Dedifferentiated amniotic fluid mesenchymal stem cell (primary cell): Measurements from ENCODE around the gene AP3S2.
"Not testable (repeated sequence)": the region's sequence is repeated elsewhere in the genome, so short reads cannot be mapped to it uniquely, and the experiment has no call there.

Source experiments
- DNase-seq: peaks from one replicate; pipeline ENCODE4 v3.0.0-alpha.2; 2016; ENCODE audit errors: extremely low spot score

AP3S2 gene

DNA sequence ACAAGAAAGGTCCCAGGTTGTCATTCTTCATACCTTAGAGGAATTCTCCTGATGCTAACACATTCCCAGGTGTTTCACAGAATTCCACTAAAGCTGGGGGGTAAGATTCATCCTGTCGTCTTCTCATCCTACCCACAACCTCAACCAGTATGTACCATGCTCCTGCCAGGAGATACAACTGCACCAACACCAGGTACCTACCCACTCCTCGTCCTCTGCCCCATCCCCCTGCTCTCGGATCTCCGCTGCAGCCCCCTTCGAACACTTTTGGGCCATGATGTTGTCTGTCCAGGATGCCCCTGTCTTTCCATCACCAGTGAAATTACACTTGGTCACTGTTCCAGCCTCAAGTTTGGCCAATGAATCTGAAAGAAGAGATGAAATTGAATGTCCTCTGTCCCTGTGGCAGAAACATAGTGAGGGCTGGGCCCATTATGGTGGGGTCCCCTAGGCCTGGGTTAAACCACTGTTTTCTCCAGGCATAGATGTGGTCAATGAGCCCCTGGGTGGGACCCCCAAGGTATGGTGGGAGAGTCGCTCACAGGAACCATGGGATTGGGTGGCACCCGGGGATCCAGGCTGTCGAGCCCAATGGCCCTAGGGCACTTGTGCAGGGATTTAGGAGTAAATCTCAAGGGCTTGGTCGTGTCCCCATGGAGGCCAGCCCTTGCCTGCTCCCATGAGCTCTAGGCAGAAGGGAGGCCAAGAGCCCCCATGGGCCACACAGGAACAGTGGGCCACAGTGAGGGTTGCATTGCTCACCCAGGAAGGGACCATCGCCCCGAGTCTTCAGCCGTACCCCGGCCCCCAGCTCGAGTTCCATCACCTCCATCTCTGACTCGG, 9.4 kb upstream of the AP3S2 start:
- no peak for DNase-seq

DNA sequence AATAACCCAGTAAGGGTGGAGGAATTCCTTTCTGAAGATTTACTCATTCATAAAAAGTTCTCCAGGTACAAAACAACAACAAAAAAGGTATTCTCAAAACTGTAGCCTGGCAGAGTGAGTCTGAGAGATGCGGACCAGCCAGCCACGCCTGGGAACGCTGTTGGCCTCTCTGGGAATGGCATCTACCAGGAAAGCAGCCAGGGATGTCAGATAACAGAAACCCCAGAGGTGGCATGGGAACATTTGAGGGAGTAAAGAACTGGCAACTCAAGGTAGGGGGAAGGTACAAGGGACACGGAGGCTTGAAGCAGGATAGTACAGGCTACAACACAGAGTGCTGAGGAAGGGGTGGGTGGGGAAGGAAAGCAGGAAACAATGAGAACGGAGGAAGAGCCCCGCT, 7.1 kb upstream of the AP3S2 start:
- DNase-seq: no peak

DNA sequence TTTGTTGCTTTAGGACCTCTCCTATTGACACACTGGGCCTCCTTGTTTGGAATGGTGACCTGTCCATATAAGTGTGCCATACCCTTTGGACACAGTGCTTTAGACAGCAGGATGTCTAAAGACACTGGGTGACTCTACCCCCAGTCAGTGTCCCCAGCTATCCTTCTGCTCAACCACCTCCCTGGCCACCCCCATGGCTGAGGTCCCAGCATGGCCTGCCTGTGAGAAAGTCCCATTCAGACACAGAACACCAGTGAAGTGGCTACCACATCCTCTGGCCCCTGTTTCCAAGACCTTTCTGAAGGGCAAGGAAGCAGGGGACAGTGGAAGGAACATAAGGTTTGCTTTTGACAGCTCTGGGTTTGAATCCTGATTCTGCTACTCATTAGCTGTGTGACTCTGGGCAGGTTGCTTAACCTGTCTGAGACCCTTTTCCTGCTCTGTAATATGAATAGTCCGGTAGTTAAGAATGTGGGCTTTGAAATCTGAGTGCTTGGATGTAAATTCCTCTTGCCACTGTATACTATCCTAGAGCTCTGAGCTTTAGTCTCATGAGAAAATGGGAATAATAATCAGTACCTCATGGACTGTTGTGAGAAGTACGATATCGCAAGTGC, 6.3 kb upstream of the AP3S2 start:
- DNase-seq: no peak

DNA sequence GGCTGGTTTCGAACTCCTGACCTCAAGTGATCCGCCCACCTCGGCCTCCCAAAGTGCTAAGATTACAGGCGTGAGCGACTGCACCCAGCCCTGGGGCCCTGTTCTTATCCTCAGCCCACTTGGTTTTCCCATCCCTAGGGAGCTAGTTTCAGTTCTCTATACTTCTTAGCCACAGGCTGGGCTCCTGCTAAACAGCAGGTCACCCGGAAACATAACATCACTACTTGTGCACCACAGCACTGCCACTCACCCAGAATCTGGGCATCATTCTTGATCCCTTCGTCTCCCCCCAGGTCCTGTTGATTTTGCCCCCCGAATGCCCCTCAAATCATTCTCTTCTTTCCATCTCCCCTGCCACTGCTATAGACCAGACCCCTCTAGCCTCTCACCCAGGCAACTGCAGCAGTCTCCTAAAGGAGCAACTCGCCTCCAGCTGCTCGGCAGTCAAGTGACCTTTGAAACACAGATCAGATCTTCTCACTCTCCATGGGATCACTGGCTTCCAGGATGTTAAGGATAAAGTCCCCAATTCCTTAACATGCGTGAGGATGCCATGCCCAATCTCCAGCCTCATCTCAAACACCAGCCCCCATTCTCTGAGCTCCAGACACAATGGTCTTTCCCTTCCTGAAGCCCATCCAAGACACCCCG, 5.6 kb upstream of the AP3S2 start:
- DNase-seq: no peak

DNA sequence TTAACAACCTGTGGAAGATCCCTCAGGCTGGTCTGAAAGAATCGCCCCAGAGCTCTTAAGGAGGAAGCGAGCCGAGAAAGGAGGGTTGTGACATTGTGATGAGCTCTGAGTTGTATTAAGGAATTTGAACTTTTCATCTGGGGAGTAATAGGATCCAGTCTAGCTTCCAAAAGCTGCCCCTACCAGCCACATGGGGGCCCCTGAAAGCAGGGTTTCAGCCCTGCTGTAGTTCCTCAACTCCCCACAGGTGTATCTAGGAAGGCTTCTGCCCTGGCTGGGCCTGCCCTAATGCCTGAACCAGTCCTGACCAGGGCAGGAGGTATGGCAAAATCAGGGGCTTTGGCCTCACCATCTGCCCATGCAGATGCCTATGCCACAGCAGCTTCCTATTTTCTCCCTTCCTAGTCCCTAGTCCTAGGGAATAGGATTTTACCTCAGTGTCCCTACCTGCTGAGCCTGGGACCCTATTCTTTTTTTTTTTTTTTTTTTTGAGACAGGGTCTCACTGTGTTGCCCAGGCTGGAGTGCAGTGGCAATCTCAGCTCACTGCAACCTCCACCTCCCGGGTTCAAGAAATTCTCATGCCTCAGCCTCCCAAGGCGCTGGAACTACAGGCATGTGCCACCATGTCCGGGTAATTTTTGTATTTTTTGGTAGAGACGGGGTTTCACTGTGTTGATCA, 5.0 kb upstream of the AP3S2 start:
- no peak for DNase-seq

DNA sequence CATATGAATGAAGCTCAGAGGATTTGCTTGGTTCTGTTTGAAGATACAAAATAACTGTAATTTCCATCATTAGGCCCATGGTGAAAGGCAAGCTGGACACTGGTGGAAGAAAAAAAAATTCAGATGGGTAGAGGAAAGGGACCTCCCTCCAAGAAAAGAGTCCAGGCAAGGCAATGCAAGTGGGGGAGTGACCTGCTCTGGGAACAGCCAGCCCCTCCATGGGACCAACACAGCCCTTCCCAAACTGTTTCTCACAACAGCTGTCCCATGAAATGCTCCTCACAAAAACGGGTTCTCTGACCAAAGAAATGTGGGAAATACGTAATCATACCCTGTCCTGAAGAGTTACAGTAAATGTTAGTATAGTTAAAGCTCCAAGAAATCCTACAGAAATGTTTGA, 4.4 kb upstream of the AP3S2 start:
- no peak for DNase-seq

DNA sequence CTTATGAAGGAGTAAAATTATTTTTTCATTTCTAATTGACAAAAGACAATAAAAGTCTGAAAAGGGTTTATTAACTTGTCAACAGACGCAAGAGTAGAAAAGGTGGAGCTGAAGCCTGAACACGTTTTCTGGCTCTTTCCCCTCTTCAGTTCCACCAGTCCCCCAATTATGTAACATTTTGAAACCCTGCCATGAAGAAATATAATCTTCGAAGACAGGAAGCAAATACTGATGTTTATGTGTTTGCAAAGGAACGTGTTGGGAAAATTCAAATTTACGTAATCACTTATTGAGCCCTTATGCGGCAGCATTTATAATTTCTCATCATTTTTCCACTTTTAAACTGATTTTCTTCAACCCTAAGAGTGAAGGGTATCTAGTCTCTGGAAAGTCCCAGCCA, 767 bp downstream of the AP3S2 start:
- no peak for DNase-seq

DNA sequence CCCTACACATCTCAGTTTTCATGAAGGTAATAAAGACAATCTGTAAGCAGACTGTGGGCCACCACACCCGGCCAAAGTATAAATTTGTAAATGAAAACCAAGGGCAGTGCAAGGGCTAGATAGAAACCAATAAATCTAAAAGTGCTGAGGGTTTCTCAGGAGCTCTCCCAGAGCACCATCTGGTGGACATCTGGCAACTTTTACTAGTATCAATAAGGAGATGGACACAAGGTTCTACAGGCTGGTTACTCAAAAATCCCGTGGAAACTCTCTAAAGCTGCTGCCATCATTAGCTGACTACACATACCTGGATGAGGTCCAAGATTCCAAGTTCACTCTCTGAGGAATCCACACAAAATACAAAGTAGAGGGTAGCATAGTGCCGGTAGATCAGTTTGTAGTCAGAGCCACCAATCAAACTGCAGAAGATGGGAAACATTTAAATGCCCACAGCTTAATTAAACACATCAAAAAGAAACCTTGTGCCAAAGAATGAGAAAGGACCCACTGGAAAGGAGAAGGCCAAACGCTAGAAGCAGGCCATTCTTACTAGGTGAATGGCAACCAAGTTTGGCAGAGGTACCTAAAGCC, 5.5 kb downstream of the AP3S2 start:
- DNase-seq: peak; percentile 61

DNA sequence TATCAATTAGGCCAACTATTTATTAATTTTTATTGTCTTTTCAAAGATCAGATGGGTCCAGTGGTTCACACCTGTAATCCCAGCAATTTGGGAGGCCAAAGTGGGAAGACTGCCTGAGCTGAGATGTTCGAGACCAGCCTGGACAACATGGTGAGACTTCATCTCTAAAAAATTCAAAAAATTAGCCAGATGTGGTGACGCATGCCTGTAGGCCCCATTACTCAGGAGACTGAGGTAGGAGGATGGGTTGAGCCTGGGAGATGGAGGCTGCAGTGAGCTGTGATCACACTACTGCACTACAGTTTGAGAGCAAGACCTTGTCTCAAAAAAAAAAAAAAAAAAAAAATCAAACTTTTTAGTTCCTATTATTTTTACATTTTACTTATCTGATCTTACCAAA, 8.2 kb downstream of the AP3S2 start:
- DNase-seq: no peak

DNA sequence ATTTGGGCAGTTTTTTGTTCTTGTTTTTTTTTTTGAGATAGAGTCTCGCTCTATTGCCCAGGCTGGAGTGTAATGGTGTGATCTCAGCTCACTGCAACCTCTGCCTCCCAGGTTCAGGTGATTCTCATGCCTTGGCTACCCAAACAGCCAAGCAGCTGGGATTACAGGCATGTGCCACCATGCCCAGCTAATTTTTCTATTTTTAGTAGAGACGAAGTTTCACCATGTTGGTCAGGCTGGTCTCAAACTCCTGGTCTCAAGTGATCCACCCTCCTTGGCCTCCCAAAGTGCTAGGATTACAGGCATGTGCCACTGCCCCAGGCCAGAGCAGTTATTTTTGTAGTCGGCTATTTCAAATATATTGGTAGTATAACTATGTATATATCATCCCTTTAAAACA, 8.6 kb downstream of the AP3S2 start:
- DNase-seq: not testable (repeated sequence)

DNA sequence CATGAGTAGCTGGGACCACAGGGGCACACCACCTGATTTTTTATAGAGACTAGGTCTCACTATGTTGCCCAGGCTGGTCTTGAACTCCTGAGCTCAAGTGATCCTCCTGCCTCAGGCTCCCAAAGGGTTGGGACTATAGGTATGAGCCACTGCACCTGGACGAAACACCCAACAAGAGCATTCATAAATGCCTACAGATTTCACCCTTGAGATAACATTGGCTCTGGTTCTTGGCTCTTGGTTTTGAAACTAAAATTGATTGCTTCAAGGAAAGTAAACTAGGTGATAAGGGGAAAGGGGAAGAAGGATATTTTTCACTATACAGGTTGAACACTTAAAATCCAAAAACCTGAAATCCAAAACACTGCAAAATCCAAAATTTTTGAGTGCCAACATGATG, 10.3 kb downstream of the AP3S2 start:
- DNase-seq: no peak

DNA sequence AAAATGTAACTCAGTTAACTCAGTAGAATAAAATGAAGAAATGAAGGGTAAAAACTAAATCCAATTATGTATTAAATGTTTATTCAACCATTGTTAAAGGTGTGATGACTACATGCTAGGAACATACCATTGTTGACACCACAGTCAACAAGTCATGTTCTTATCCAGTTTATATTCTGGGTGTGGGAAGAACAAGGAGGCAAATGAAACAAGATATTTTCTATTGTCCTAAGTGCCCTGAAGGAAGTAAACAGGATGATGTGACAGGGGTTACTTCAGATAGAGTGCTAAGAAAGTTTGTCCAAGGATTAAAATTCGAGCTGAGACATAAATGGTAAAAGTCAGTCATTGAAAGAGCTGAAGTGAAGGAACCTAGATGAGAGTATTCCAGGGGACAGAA, 13.1 kb downstream of the AP3S2 start:
- no peak for DNase-seq

DNA sequence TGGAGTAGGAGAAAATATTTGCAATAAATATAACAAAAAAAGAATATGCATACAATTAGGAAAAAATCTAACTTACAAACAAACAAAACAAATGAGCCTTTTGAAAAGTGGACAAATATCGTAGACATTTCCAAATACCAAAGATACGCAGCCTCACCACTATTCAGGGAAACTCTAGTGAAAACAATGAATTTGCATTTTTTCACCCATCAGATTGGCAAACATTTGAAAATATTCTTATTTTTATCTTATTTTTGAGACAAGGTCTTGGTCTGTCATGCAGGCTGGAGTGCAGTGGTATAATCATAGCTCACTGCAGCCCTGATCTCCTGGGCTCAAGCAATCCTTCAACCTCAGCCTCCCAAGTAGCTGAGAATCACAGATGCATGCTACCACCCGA, 15.5 kb downstream of the AP3S2 start:
- no peak for DNase-seq

DNA sequence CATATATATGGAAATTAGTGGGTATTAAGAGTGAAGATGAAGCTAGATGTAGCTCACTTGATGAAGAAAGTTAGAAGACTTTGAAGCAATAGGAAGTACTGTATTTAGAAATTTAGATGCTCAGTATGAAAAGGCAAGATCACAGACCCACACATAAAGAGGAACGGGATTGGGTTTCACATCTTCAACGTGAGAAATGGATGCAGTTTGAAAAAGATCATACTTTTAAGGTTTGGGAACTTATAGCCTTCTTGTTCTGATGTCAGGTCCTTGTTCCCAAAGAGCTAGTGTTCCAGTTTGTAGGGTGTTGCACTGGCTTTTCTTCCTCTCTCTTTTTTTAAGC, 16.7 kb downstream of the AP3S2 start:
- no peak for DNase-seq

DNA sequence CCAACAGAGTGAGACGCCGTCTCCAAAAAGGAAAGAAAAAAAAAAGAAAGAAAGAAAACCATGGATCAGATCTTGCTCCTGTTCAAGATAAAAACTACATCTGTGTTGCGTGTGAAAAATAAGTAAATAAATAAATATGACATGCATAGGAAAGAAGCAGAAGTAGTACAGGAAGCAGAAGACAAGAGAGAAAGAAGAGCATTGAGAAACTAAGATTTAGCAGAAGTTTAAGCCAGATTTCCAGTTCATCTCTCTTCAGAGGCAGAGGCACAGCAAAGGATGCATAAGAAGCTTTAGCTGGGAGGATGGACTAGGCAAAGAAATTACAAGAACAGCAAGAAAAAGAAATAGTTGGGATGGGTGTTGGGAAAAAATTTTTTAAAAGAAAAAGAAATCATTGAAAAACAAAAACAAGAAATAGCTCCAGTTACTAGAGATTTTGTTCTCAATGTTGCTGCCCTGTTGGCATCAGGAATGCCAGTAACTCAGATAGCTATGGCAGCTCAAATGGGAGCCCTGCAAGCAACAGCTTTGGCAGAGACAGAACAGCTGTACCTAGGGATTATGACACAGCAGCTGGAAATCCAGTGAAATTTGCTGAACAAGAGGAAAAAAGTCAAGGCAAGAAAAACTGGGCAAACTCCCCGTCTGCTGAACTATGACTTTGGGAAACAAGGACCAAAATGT, 17.3 kb downstream of the AP3S2 start:
- DNase-seq: no peak

DNA sequence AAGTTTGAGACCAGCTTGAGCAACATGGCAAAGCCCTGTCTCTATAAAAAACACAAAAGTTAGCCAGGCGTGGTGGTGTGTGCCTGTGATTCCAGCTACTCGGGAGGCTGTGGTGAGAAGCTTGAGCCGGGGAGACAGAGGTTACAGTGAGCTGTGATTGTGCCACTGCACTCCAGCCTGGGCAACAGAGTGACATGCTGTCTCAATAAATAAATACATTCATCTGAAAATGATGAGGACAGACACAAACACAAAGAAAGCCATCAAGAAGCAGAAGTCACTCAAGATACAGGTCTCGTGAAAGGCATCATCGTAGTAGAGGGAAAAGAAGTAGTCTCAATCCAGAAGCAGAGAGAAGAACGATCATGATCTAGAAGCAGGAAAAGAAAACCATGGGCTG, 18.1 kb downstream of the AP3S2 start:
- DNase-seq: no peak

DNA sequence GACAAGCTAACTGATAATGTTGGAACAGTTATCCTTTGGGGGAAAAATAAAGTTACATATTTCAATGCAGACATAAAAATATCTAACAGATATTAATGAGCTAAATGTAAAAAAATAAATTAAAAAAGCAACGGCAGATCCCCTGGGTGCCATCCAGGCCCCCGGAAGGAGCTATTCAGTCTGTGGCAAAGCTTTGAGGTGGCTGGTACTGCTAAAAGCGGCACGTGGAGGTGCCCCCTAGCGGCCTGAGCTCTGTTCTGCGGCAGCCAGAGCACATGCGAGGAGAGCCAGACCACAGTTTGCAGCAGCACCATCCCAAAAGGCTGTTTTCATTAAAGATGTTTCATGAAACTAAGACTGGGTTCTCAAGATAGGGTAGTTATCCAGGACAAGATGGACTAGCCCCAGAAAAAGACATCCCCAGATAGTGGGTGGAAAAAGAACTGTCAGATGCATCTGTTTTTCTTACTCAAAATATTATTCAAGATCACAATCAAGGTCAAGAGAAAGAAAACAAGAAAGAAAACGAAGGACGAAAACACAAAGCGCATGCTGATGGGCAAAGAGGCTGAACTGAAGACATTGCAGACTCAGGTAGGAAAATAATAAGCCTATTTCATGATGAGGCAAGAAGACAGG, 18.7 kb downstream of the AP3S2 start:
- peak; percentile 62 for DNase-seq

DNA sequence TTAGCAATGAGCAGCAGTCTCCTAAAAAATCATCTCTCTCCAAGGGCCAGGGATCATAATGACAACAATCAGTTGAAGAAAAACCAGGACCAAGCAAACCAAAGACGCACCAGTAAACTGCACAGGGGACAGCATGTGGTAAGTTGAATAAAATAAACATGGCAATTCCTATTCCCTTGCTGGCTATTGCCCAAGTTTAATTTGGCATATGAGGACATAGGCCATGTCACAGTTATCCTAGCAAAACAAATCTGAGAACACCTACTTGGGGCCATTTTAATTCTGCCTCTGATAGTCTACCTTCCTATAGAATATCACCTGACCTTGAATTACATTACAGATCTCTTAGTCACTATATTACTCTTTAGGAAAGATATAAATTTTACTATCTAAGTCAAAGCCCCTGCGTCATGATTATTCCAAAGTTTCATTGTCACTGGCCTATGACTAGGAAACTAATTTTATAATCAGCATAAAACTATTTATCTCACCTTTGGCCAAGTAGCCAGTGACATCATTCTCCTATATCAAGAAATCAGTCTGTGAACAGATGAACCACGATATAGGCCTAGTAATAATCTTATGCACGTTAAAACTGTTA, 23.0 kb downstream of the AP3S2 start:
- no peak for DNase-seq

DNA sequence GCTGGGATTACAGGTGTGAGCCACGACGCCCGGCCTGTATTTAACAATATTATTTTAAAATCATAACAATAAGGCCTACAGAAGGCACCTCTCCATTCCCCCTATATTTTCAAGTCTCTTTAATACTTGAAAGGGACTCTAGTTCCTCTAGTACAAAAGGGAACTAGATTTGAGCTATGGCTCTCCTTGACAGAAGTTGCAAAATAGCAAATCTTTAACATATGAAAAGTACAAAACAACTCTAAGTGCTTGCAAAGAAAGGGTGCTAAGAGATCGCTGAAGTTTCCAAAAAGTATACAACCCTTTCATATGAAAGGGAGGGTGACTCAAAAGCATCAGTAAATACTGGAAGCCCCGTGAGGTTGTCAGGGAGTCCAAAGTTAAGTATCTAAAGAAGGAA, 23.8 kb downstream of the AP3S2 start:
- DNase-seq: no peak

DNA sequence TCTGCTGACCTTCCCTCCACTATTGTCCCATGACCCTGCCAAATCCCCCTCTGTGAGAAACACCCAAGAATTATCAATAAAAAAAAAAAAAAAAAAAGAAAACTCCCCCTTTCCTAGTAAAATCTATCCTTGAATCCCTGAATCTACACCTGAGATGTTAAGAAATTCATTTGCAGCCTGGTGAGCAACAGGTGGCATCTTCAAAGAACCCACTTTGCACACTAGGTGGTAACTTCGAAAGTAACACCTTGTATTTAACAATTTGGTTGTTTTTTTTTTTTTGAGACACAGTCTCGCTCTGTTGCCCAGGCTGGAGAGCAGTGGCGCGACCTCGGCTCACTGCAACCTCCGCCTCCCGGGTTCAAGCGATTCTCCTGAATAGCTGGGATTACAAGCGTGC, 24.3 kb downstream of the AP3S2 start:
- not testable (repeated sequence) for DNase-seq
